Activated CD4-positive, CD25-positive, alpha-beta regulatory T cell treated with anti-CD3 and anti-CD28 coated beads, Interleukin-2, amount 50 U/mL, for 16 hours (primary cell): Measurements from ENCODE around the gene MRFAP1L1.
"Not testable (repeated sequence)": the region's sequence is repeated elsewhere in the genome, so short reads cannot be mapped to it uniquely, and the experiment has no call there.

Source experiments
- DNase-seq: peaks from one replicate; pipeline ENCODE4 v3.0.0-alpha.2; 2020; ENCODE audit warnings: low read depth, low spot score

Gene MRFAP1L1

GRCh38 chr4:6709230-6710114 lies at the start of gene MRFAP1L1:
Gene MRFAP1L1, minus strand, starts transcription at chr4:6709865. Its CDS starts 236 bp downstream, at chr4:6709629.
- peak; percentile 97 for DNase-seq

GRCh38 chr4:6758728-6759127 lies 49.1 kb upstream of the MRFAP1L1 start:
- DNase-seq: no peak

GRCh38 chr4:6756345-6756744 lies 46.7 kb upstream of the MRFAP1L1 start:
- DNase-seq: not testable (repeated sequence)

GRCh38 chr4:6755088-6755753 lies 45.6 kb upstream of the MRFAP1L1 start:
- DNase-seq: no peak

- DNase-seq: no peak
Measured at GRCh38 chr4:6754481-6755087, 44.9 kb upstream of the MRFAP1L1 start.

GRCh38 chr4:6753891-6754290 lies 44.2 kb upstream of the MRFAP1L1 start:
- DNase-seq: no peak

- no peak for DNase-seq
Measured at GRCh38 chr4:6753103-6753560, 43.5 kb upstream of the MRFAP1L1 start.

GRCh38 chr4:6752486-6752829 lies 42.8 kb upstream of the MRFAP1L1 start:
- no peak for DNase-seq

GRCh38 chr4:6751611-6752485 lies 42.2 kb upstream of the MRFAP1L1 start:
- DNase-seq: no peak

GRCh38 chr4:6750286-6751221 lies 40.9 kb upstream of the MRFAP1L1 start:
- no peak for DNase-seq

- DNase-seq: no peak
Measured at GRCh38 chr4:6749340-6750171, 39.9 kb upstream of the MRFAP1L1 start.

- no peak for DNase-seq
Measured at GRCh38 chr4:6748286-6748685, 38.6 kb upstream of the MRFAP1L1 start.

GRCh38 chr4:6747294-6748051 lies 37.8 kb upstream of the MRFAP1L1 start:
- DNase-seq: no peak

- DNase-seq: no peak
Measured at GRCh38 chr4:6746721-6747293, 37.1 kb upstream of the MRFAP1L1 start.

- DNase-seq: no peak
Measured at GRCh38 chr4:6742989-6743388, 33.3 kb upstream of the MRFAP1L1 start.

- no peak for DNase-seq
Measured at GRCh38 chr4:6742507-6742906, 32.8 kb upstream of the MRFAP1L1 start.

GRCh38 chr4:6740347-6740746 lies 30.7 kb upstream of the MRFAP1L1 start:
- no peak for DNase-seq

GRCh38 chr4:6739920-6740319 lies 30.3 kb upstream of the MRFAP1L1 start:
- DNase-seq: no peak
